GM23248 (cell line): ENCODE measurements around the gene COG7. TPM values are rescaled to one million over a fixed set of nuclear protein-coding genes. Genes with fewer than 3 reads are reported as not detected.

ENCODE experiments used
- DNase-seq: peaks from one replicate; pipeline ENCODE4 v3.0.0-alpha.2; 2015
- H2AFZ ChIP-seq: fragments of 200-600 bp; sonication (generic); 2 replicates; pipeline ENCODE4 v1.6.1; 2016; ENCODE audit warnings: antibody characterized with exemption
- H3F3A ChIP-seq: fragments of 200-600 bp; sonication (generic); 2 replicates; pipeline ENCODE4 v1.6.1; 2016; ENCODE audit warnings: mild to moderate bottlenecking, antibody characterized with exemption, mixed run types; ENCODE audit not compliant: insufficient read depth
- H3K27ac ChIP-seq: fragments of 200-600 bp; sonication (generic); 2 replicates; pipeline ENCODE4 v1.5.1; 2016; ENCODE audit warnings: mild to moderate bottlenecking
- H3K27me3 ChIP-seq: fragments of 200-600 bp; sonication (generic); replicated peaks from 2 replicates; pipeline ENCODE4 v1.6.1; 2016; ENCODE audit warnings: mild to moderate bottlenecking; ENCODE audit not compliant: insufficient read depth
- H3K36me3 ChIP-seq: fragments of 200-600 bp; sonication (generic); 2 replicates; pipeline ENCODE4 v1.6.1; 2016; ENCODE audit warnings: low read depth, mild to moderate bottlenecking
- H3K4me1 ChIP-seq: fragments of 200-600 bp; sonication (generic); 2 replicates; pipeline ENCODE4 v1.6.1; 2016; ENCODE audit warnings: mild to moderate bottlenecking; ENCODE audit not compliant: insufficient read depth
- H3K4me2 ChIP-seq: fragments of 200-600 bp; sonication (generic); one replicate; pipeline ENCODE4 v1.6.1; 2016; ENCODE audit warnings: mild to moderate bottlenecking; ENCODE audit not compliant: unreplicated experiment
- H3K4me3 ChIP-seq: fragments of 200-600 bp; sonication (generic); 2 replicates; pipeline ENCODE4 v1.5.1; 2016; ENCODE audit warnings: mild to moderate bottlenecking
- H3K79me2 ChIP-seq: fragments of 200-600 bp; sonication (generic); 2 replicates; pipeline ENCODE4 v1.6.1; 2016; ENCODE audit warnings: mild to moderate bottlenecking; ENCODE audit not compliant: insufficient read depth
- H3K9ac ChIP-seq: fragments of 200-600 bp; sonication (generic); 2 replicates; pipeline ENCODE4 v1.6.1; 2016; ENCODE audit warnings: mild to moderate bottlenecking
- H3K9me2 ChIP-seq: fragments of 200-600 bp; sonication (generic); 2 replicates; pipeline ENCODE4 v1.6.1; 2016; ENCODE audit warnings: mixed run types, mild to moderate bottlenecking, moderate library complexity; ENCODE audit not compliant: insufficient read depth
- H3K9me3 ChIP-seq: fragments of 200-600 bp; sonication (generic); one replicate; pipeline ENCODE4 v1.6.1; 2017; ENCODE audit warnings: low read depth
- H4K20me1 ChIP-seq: fragments of 200-600 bp; sonication (generic); 2 replicates; pipeline ENCODE4 v1.6.0; 2016; ENCODE audit not compliant: insufficient read depth
- EZH2 ChIP-seq: fragments of 200-600 bp; sonication (generic); IDR thresholded peaks from 2 replicates; pipeline ENCODE4 v1.6.1; 2018; ENCODE audit warnings: antibody characterized with exemption, mild to moderate bottlenecking; ENCODE audit not compliant: insufficient read depth, poor library complexity, severe bottlenecking
- EZH2phosphoT487 ChIP-seq: fragments of 200-600 bp; sonication (generic); IDR thresholded peaks from 2 replicates; pipeline ENCODE4 v1.6.1; 2018; ENCODE audit warnings: antibody characterized with exemption, moderate library complexity, mild to moderate bottlenecking, low read depth; ENCODE audit not compliant: insufficient read depth
- WGBS, 2 experiments: methylation state at CpG; one replicate each; pipeline ENCODE4 v1.1.6; 2015 to 2017; ENCODE audit warnings: low lambda C conversion rate in 2 of 2, low coverage in 1 of 2; ENCODE audit errors: missing lambda C conversion rate in 2 of 2; 5-methylcytosine and 5-hydroxymethylcytosine counted together
- in situ Hi-C: fragments of 300-500 bp; cut with MboI; formaldehyde crosslinking; loops from 2 replicates; pipeline ENCODE4 v1.15.0; 2020
- polyA plus RNA-seq: library from polyadenylated mRNA; unstranded; fragments of >200 nt; fragmentation: Nextera tagmentation; extraction: Ambion mirVana; gene quantifications from 2 replicates; pipeline ENCODE4 v1.2.1, GENCODE V29; 2016
- total RNA-seq: library from RNA; depleted of rRNA; stranded (reverse); fragments of >200 nt; shearing (Covaris generic); gene quantifications from 2 replicates; pipeline ENCODE4 v1.2.3, GENCODE V29; 2014; rRNA removed

Gene COG7
- 15.6 and 16.3 TPM in 2 replicates for total RNA-seq
- 13.5 and 14.6 TPM in 2 replicates for polyA plus RNA-seq

DNA sequence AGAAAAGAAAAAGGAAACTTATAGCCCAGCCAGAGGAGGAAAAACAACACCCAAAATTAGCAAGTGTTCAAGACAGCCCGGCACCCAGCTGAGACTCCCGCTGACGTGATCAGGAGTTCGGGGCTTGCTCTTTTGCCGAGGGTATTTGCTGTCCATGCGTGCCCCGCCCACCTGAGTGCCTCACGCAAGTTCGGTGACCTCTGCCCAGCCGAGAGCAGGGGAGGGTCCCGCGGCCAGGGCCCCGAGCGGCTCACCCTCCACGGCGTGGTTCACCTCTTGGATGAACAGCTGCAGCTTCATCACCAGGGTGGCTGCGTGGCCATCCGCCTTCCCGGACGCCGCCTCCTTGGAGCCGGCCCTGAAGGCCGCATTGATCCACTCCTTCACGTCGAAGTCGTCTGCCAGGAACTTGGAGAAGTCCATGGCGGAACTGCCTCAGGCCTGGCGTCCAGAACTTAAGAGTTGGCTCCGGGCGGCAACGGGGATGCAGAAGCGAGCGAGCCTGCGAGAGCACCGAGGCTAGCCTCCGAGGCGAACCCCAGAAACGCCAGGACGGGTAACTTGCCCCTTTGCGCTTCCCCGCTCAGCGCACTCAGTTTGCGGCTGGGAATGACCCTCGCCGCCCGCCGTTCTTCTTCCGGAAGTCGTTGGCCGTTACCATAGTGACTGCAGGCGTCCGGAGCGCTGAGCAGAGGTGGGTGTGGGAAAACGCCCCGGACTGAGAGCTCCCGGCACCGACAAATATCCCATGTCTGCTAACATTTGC, at the start of gene COG7:
COG7 (minus strand) TSS at position 618 of the 766 bp plus-strand sequence; CDS start at position 423, 195 bp downstream.
- Histone ChIP-seq H3K27me3 (no peaks in the 10 kb centered on the region), H3K79me2 (peaks cover 61% of the 10 kb centered on the region), H3F3A (no peaks in the 10 kb centered on the region), H3K9me3 (no peaks in the 10 kb centered on the region), H3K4me3 (peak within 1 kb of the TSS; percentile 97), H3K27ac (peak within 1 kb of the TSS; percentile 78), H3K4me2 (peak within 1 kb of the TSS; percentile 87), H3K4me1 (peaks cover 16% of the 10 kb centered on the region), H4K20me1 (no peaks in the 10 kb centered on the region), H2AFZ (peak within 1 kb of the TSS; percentile 96), H3K9me2 (no peaks in the 10 kb centered on the region), H3K9ac (peak within 1 kb of the TSS; percentile 92), H3K36me3 (no peaks in the 10 kb centered on the region)
- TF ChIP-seq EZH2, result no peak
- TF ChIP-seq EZH2phosphoT487, result no peak
- DNase-seq, result peak; percentile 96
- 0 to 1% methylated on average over 57 of the region's 57 CpGs for WGBS, 2 experiments
- in situ Hi-C loops, result no loop called here

- no peak overlapping the region for H3K4me3 ChIP-seq
- no peaks in the 10 kb centered on the region for H3K9me2 ChIP-seq
- no peak for DNase-seq
- no peak overlapping the region for H2AFZ ChIP-seq
- H3K4me2 ChIP-seq, result no peak overlapping the region
- H3K27ac ChIP-seq, result no peak overlapping the region
- H3K36me3 ChIP-seq, result no peaks in the 10 kb centered on the region
- no peaks in the 10 kb centered on the region for H3K9me3 ChIP-seq
- TF ChIP-seq EZH2phosphoT487 (no peak), EZH2 (no peak)
- H3F3A ChIP-seq, result peaks cover 28% of the 10 kb centered on the region
- H3K4me1 ChIP-seq, result peaks cover 19% of the 10 kb centered on the region
- H4K20me1 ChIP-seq, result peaks cover 9% of the 10 kb centered on the region; the same call in 1 of the 2 replicates
- no peak overlapping the region for H3K9ac ChIP-seq
- no peaks in the 10 kb centered on the region for H3K27me3 ChIP-seq
- in situ Hi-C loops, result no loop called here
- H3K79me2 ChIP-seq, result peaks cover 55% of the 10 kb centered on the region
- WGBS, 2 experiments, result 92 to 96% methylated on average over 2 of the region's 2 CpGs
Measured at GRCh38 chr16:23502466-23502865, 49.5 kb upstream of the COG7 start.

- Histone ChIP-seq H3K9me3 (no peaks in the 10 kb centered on the region), H3K79me2 (peaks cover 46% of the 10 kb centered on the region), H3K9ac (no peak overlapping the region), H3K4me2 (no peak overlapping the region), H4K20me1 (peaks cover 3% of the 10 kb centered on the region; the same call in 1 of the 2 replicates), H3K36me3 (no peaks in the 10 kb centered on the region), H3K27ac (no peak overlapping the region), H2AFZ (no peak overlapping the region), H3K4me3 (no peak overlapping the region), H3K9me2 (no peaks in the 10 kb centered on the region), H3K4me1 (peaks cover 27% of the 10 kb centered on the region), H3K27me3 (no peaks in the 10 kb centered on the region), H3F3A (peaks cover 35% of the 10 kb centered on the region)
- in situ Hi-C loops, result no loop called here
- no peak for TF ChIP-seq EZH2
- TF ChIP-seq EZH2phosphoT487, result no peak
- 88 to 92% methylated on average over 5 of the region's 5 CpGs for WGBS, 2 experiments
- DNase-seq, result no peak
Measured at GRCh38 chr16:23501291-23501690, 48.3 kb upstream of the COG7 start.

DNA sequence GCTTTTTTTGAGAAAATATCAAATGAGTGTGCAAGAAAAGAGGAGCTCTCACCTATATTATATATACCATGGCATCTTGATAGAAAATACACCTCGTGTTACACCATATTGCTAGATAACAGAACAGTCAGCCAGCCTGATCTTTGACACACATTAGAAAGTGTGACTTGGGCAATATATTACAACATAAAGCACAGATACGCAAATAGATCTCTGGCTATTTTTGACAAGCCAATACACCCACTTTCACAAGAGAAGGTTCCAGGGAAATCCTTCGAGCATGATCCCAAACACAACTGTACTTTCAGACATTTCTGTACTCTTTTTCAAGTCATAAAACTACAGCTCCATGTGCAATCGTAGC, 47.9 kb upstream of the COG7 start:
- H3K4me2 ChIP-seq, result no peak overlapping the region
- WGBS, 2 experiments, result 66 to 72% methylated on average over 4 of the region's 4 CpGs
- in situ Hi-C loops, result no loop called here
- H3K4me3 ChIP-seq, result no peak overlapping the region
- peaks cover 32% of the 10 kb centered on the region for H3F3A ChIP-seq
- no peaks in the 10 kb centered on the region for H3K9me3 ChIP-seq
- no peak for DNase-seq
- no peaks in the 10 kb centered on the region for H3K9me2 ChIP-seq
- H3K36me3 ChIP-seq, result no peaks in the 10 kb centered on the region
- peaks cover 3% of the 10 kb centered on the region; the same call in 1 of the 2 replicates for H4K20me1 ChIP-seq
- no peak for TF ChIP-seq EZH2phosphoT487
- H3K79me2 ChIP-seq, result peaks cover 43% of the 10 kb centered on the region
- no peak overlapping the region for H2AFZ ChIP-seq
- no peaks in the 10 kb centered on the region for H3K27me3 ChIP-seq
- H3K9ac ChIP-seq, result no peak overlapping the region
- H3K4me1 ChIP-seq, result peaks cover 29% of the 10 kb centered on the region
- H3K27ac ChIP-seq, result no peak overlapping the region
